Spleen (tissue), 11 donors: Measurements from ENCODE around the gene PSMB5. TPM values are rescaled to one million over a fixed set of nuclear protein-coding genes. Genes with fewer than 3 reads are reported as not detected.

ENCODE experiments used
- DNase-seq: peaks from one replicate; pipeline ENCODE4 v3.0.0-alpha.2; 2020
- H3K27ac ChIP-seq, 8 donors: fragments of 200-600 bp; sonication (generic) in 7 of 8; 1 replicate in 4 of 8; 2 replicates in 4 of 8; pipeline versions ENCODE4 v1.5.0 to v1.8.0; 2016 to 2021; ENCODE audit warnings: inconsistent platforms in 4 of 8, mild to moderate bottlenecking in 4 of 8, moderate library complexity in 1 of 8
- H3K27me3 ChIP-seq, 7 donors: fragments of 200-600 bp; sonication (generic) in 6 of 7; replicated peaks in 1 of 7; 1 replicate in 4 of 7; 2 replicates in 3 of 7; pipeline versions ENCODE4 v1.5.0 to v1.8.0; 2016 to 2021; ENCODE audit warnings: inconsistent platforms in 3 of 7, mild to moderate bottlenecking in 1 of 7
- H3K36me3 ChIP-seq, 6 donors: fragments of 200-600 bp; sonication (generic) in 5 of 6; 1 replicate in 4 of 6; 2 replicates in 2 of 6; pipeline versions ENCODE4 v1.5.0 to v1.8.0; 2016 to 2021; ENCODE audit warnings: inconsistent platforms in 2 of 6
- H3K4me1 ChIP-seq, 6 donors: fragments of 200-600 bp; sonication (generic) in 5 of 6; 1 replicate in 3 of 6; 2 replicates in 3 of 6; pipeline versions ENCODE4 v1.5.0 to v1.8.0; 2016 to 2021; ENCODE audit warnings: inconsistent platforms in 3 of 6
- H3K4me3 ChIP-seq, 8 donors: fragments of 200-600 bp; sonication (generic) in 7 of 8; 1 replicate in 4 of 8; 2 replicates in 4 of 8; pipeline versions ENCODE4 v1.5.0 to v1.8.0; 2016 to 2021; ENCODE audit warnings: inconsistent platforms in 4 of 8, mild to moderate bottlenecking in 4 of 8, moderate library complexity in 2 of 8
- H3K9me3 ChIP-seq, 8 donors: fragments of 200-600 bp; sonication (generic) in 7 of 8; 1 replicate in 4 of 8; 2 replicates in 4 of 8; pipeline versions ENCODE4 v1.5.0 to v1.8.0; 2016 to 2021; ENCODE audit warnings: inconsistent platforms in 4 of 8
- POLR2A ChIP-seq, 3 donors: fragments of 450-650 bp; IDR thresholded peaks; one replicate each; pipeline ENCODE4 v1.5.1; 2017; ENCODE audit warnings: antibody characterized with exemption in 3 of 3, mild to moderate bottlenecking in 1 of 3
- POLR2AphosphoS5 ChIP-seq, 3 donors: sonication (generic); formaldehyde crosslinking; IDR thresholded peaks; one replicate each; pipeline ENCODE4 v1.5.1; 2017; ENCODE audit warnings: antibody characterized with exemption in 3 of 3
- WGBS, 5 donors: extraction: QIAGEN DNeasy Blood & Tissue Kit in 3 of 5; methylation state at CpG; one replicate each; pipeline versions ENCODE4 v1.1.5 to v1.1.7; 2013 to 2018; 5-methylcytosine and 5-hydroxymethylcytosine counted together
- intact Hi-C: fragments of 100-400 bp; cut with DNase I; formaldehyde crosslinking; loops from one replicate; pipeline ENCODE4 v1.15.0; 2023; ENCODE audit warnings: low total_unique reads
- polyA plus RNA-seq, 3 donors: library from polyadenylated mRNA; stranded (reverse); fragments of 200-250 nt; gene quantifications; one replicate each; pipeline ENCODE4 v1.2.1, GENCODE V29; 2013
- total RNA-seq, 7 donors: library from RNA; depleted of rRNA in 3 of 7; stranded (reverse); fragments of >200 nt in 3 of 7; fragmentation: NEBNext Ultra II Directional in 4 of 7; extraction: Animal tissue kit (Norgen Biotek cat#: 25700) in 4 of 7; gene quantifications; one replicate each; pipeline versions ENCODE4 v1.1.0 to v1.2.1, GENCODE V29; 2016 to 2021
- TF ChIP-seq, protein P1 (sequence below), 11 experiments: fragments of 200-600 bp in 7 of 11; fragments of 450-650 bp in 4 of 11; sonication (generic) in 4 of 11; IDR thresholded peaks in 8 of 11; conservative IDR thresholded peaks in 3 of 11; 1 replicate in 7 of 11; 2 replicates in 4 of 11; pipeline versions ENCODE4 v1.4.0 to v1.8.0; 2016 to 2021; ENCODE audit warnings: antibody characterized with exemption in 11 of 11, inconsistent platforms in 4 of 11, mild to moderate bottlenecking in 1 of 11
- donor health status: healthy with polysubstance abuse.
- donor health status: DM: no; HTN: no; CAD: no; lungs with moderate emphysema.
- donor health status: DM: no; HTN: no; CAD: no.
- donor health status: Bipolar disorder and iron deficiency.
- donor health status: healthy.
- donor health status: DM: no; HTN: no; CAD: no.
- donor health status: DM: yes; HTN: yes; CAD: no.

The PSMB5 gene
- total and polyA plus RNA-seq, 10 donors = 36.5 to 80.1 (median 55.2) TPM

GRCh38 chr14:22987291-22987690 is 47.4 kb downstream of the PSMB5 start:
- H3K9me3 ChIP-seq = no peaks in the 10 kb centered on the region
- H3K4me3 ChIP-seq = no peak overlapping the region
- intact Hi-C loops = no loop called here
- peaks cover 6 to 23% (median 13%) of the 10 kb centered on the region in 6 donors for H3K4me1 ChIP-seq
- peaks cover 0 to 52% (median 5%) of the 10 kb centered on the region in 6 donors for H3K36me3 ChIP-seq
- H3K27me3 ChIP-seq = peaks cover 0 to 9% (median 2%) of the 10 kb centered on the region in 7 donors
- 83 to 90% (median 87%) methylated on average over 8 of the region's 8 CpGs for WGBS, 5 donors
- DNase-seq = no peak
- TF ChIP-seq, protein P1, sequence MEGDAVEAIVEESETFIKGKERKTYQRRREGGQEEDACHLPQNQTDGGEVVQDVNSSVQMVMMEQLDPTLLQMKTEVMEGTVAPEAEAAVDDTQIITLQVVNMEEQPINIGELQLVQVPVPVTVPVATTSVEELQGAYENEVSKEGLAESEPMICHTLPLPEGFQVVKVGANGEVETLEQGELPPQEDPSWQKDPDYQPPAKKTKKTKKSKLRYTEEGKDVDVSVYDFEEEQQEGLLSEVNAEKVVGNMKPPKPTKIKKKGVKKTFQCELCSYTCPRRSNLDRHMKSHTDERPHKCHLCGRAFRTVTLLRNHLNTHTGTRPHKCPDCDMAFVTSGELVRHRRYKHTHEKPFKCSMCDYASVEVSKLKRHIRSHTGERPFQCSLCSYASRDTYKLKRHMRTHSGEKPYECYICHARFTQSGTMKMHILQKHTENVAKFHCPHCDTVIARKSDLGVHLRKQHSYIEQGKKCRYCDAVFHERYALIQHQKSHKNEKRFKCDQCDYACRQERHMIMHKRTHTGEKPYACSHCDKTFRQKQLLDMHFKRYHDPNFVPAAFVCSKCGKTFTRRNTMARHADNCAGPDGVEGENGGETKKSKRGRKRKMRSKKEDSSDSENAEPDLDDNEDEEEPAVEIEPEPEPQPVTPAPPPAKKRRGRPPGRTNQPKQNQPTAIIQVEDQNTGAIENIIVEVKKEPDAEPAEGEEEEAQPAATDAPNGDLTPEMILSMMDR (IDR thresholded peaks at IDR 0.05 in 8 of 11, conservative IDR thresholded peaks at IDR 0.05 in 3 of 11) = no peak
- TF ChIP-seq POLR2A (IDR thresholded peaks at IDR 0.05) (no peak), POLR2AphosphoS5 (IDR thresholded peaks at IDR 0.05) (no peak)
- no peak overlapping the region for H3K27ac ChIP-seq

- no peaks in the 10 kb centered on the region for H3K9me3 ChIP-seq
- no peak overlapping the region for H3K27ac ChIP-seq
- H3K36me3 ChIP-seq = peaks cover 0 to 47% (median 5%) of the 10 kb centered on the region in 6 donors
- 23 to 35% (median 30%) methylated on average over 5 of the region's 5 CpGs for WGBS, 5 donors
- H3K4me1 ChIP-seq = peaks cover 7 to 30% (median 20%) of the 10 kb centered on the region in 6 donors
- TF ChIP-seq POLR2A (IDR thresholded peaks at IDR 0.05) (no peak), POLR2AphosphoS5 (IDR thresholded peaks at IDR 0.05) (peak in 1 of 3 donors; percentile 63)
- TF ChIP-seq, protein P1 (IDR thresholded peaks at IDR 0.05 in 8 of 11, conservative IDR thresholded peaks at IDR 0.05 in 3 of 11) = peak; percentile 80 to 95 (median 88)
- peaks cover 0 to 16% (median 10%) of the 10 kb centered on the region in 7 donors for H3K27me3 ChIP-seq
- H3K4me3 ChIP-seq = no peak overlapping the region
- peak; percentile 94 for DNase-seq
- intact Hi-C loops = no loop called here
Observed at GRCh38 chr14:22986508-22987054, 48.1 kb downstream of the PSMB5 start.

DNA sequence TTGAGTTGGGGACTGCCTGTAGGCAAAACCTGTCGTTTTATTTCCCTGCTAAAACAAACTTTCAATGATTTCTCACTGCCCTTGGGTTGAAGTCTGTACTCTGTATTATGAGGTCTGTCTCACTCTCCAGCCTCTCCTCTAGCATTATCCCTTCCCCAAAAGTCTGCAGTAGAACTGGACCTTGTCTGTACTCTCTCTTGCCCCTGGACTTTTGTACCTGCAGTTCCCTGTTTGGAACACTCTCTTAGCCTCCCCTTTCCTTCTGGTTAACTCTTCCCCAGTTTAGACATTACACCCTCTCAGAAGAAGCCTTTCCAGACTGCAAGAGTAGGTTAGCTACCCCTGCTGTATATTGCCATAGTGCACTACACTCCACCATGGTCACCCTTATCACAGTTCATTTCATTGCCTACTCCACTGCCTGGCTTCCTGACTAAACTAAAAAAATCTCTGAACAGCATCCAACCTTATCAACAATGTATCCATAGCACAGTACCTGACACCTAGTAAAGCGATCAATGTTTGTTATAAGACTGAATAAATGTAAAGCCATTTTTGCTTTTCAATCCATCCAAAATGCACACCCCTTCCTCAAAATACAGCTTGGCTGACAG is 48.7 kb downstream of the PSMB5 start:
- peaks cover 0 to 41% (median 5%) of the 10 kb centered on the region in 6 donors for H3K36me3 ChIP-seq
- no peak for DNase-seq
- no peaks in the 10 kb centered on the region for H3K9me3 ChIP-seq
- H3K4me3 ChIP-seq = no peak overlapping the region
- intact Hi-C loops = no loop called here
- TF ChIP-seq, protein P1 (IDR thresholded peaks at IDR 0.05 in 8 of 11, conservative IDR thresholded peaks at IDR 0.05 in 3 of 11) = no peak
- no peak for TF ChIP-seq POLR2AphosphoS5 (IDR thresholded peaks at IDR 0.05)
- no peak for TF ChIP-seq POLR2A (IDR thresholded peaks at IDR 0.05)
- H3K4me1 ChIP-seq = peaks cover 13 to 36% (median 26%) of the 10 kb centered on the region in 6 donors
- peaks cover 0 to 22% (median 15%) of the 10 kb centered on the region in 7 donors for H3K27me3 ChIP-seq
- 74 to 87% (median 76%) methylated on average over 2 of the region's 2 CpGs for WGBS, 5 donors
- H3K27ac ChIP-seq = no peak overlapping the region

DNA sequence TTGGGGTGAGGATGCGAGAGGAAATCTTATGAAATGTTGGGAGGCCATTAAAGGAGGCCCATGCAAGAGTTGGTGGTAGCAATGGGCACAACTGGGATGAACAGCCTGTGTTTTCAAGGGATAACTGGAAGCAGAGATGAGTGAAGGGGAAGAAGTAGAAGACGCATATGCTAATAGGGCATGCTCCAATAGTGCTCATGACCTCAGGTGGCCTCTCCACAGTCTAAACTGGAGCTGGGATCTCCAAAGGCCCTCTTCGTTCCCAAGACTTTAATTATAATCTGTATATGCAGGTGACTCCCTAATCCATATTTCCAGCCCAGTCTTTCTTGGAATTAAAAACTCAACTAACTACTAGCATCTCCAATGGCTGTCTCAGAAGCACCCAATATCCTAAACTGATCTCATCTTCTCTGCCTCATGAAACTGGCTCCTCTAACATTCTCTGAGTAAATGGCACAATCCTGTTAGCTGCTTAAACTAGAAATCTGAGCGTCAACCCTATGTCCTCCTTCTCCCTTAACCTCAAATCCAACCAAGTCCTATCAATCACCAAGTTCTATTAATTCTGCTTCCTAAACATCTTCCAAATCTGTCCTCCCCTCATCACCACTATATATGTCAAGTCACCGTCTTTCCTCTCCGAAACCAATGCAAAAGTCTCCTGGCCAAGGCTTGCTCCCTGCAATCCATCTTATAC is 49.6 kb downstream of the PSMB5 start:
- no peak for DNase-seq
- 89 to 96% (median 96%) methylated on average over 6 of the region's 6 CpGs for WGBS, 5 donors
- intact Hi-C loops = no loop called here
- Histone ChIP-seq H3K27ac (no peak overlapping the region), H3K4me1 (peaks cover 13 to 44% (median 34%) of the 10 kb centered on the region in 6 donors), H3K27me3 (peaks cover 0 to 31% (median 23%) of the 10 kb centered on the region in 7 donors), H3K4me3 (no peak overlapping the region), H3K36me3 (peaks cover 0 to 33% (median 5%) of the 10 kb centered on the region in 6 donors), H3K9me3 (no peaks in the 10 kb centered on the region)
- TF ChIP-seq, protein P1 (IDR thresholded peaks at IDR 0.05 in 8 of 11, conservative IDR thresholded peaks at IDR 0.05 in 3 of 11) = peak in 2 of 11 experiments; percentile 3 to 9
- TF ChIP-seq POLR2A (IDR thresholded peaks at IDR 0.05) = no peak
